SU-DHL-6 (cell line): Measurements from ENCODE around the gene PYGL.

Experiments
- H2AFZ ChIP-seq: fragments of 200-600 bp; sonication (generic); 2 replicates; pipeline ENCODE4 v1.6.1; 2014; ENCODE audit warnings: low read depth, mild to moderate bottlenecking, moderate library complexity, mixed read lengths, antibody characterized with exemption, low read length; ENCODE audit not compliant: severe bottlenecking
- H3F3A ChIP-seq: fragments of 200-600 bp; shearing (Covaris generic); 2 replicates; pipeline ENCODE4 v1.6.0; 2016; ENCODE audit warnings: antibody characterized with exemption, mild to moderate bottlenecking; ENCODE audit not compliant: insufficient read depth
- H3K27ac ChIP-seq: fragments of 200-600 bp; sonication (generic); 2 replicates; pipeline ENCODE4 v1.5.1; 2016; ENCODE audit warnings: low read depth, mild to moderate bottlenecking, low read length, moderate library complexity, mixed read lengths
- H3K27me3 ChIP-seq: fragments of 200-600 bp; sonication (generic), shearing (Covaris generic); 2 replicates; pipeline ENCODE4 v1.6.0; 2014; ENCODE audit warnings: mild to moderate bottlenecking, low read length
- H3K36me3 ChIP-seq: fragments of 200-600 bp; sonication (generic); 2 replicates; pipeline ENCODE4 v1.6.1; 2014; ENCODE audit warnings: mild to moderate bottlenecking, low read length, mixed read lengths
- H3K4me2 ChIP-seq: fragments of 300-600, 200-600 bp; shearing (Covaris generic), sonication (generic); 2 replicates; pipeline ENCODE4 v1.6.0; 2014; ENCODE audit warnings: low read length, low read depth, mild to moderate bottlenecking; ENCODE audit not compliant: poor library complexity, severe bottlenecking
- H3K4me3 ChIP-seq: fragments of 200-600 bp; sonication (generic); 2 replicates; pipeline ENCODE4 v1.5.1; 2014; ENCODE audit warnings: antibody characterized with exemption, low read length, mild to moderate bottlenecking, mixed read lengths; ENCODE audit not compliant: insufficient read depth, poor library complexity, severe bottlenecking
- H3K79me2 ChIP-seq: fragments of 200-600 bp; sonication (generic); 2 replicates; pipeline ENCODE4 v1.6.1; 2014; ENCODE audit warnings: mild to moderate bottlenecking, low read length, moderate library complexity; ENCODE audit not compliant: insufficient read depth
- H3K9ac ChIP-seq: fragments of 200-600 bp; sonication (generic); 2 replicates; pipeline ENCODE4 v1.7.0; 2014; ENCODE audit warnings: mild to moderate bottlenecking, low read length
- H3K9me2 ChIP-seq: fragments of 200-600 bp; sonication (generic); replicated peaks from 2 replicates; pipeline ENCODE4 v1.6.1; 2014; ENCODE audit warnings: low read length; ENCODE audit not compliant: insufficient read depth
- H3K9me3 ChIP-seq: fragments of 200-600 bp; sonication (generic); 2 replicates; pipeline ENCODE4 v1.6.1; 2014; ENCODE audit warnings: low read length, mixed read lengths; ENCODE audit not compliant: insufficient read depth
- H4K20me1 ChIP-seq: fragments of 200-600 bp; sonication (generic); 2 replicates; pipeline ENCODE4 v1.6.1; 2014; ENCODE audit warnings: low read depth, mild to moderate bottlenecking, antibody characterized with exemption, low read length, moderate library complexity, mixed read lengths
- CTCF ChIP-seq: fragments of 200-600 bp; sonication (generic); IDR thresholded peaks from one replicate; pipeline ENCODE4 v1.5.1; 2017; ENCODE audit warnings: antibody characterized with exemption, mild to moderate bottlenecking, low read length, moderate library complexity; ENCODE audit not compliant: insufficient read depth, poor library complexity, severe bottlenecking
- EZH2phosphoT487 ChIP-seq: fragments of 200-600 bp; sonication (generic), shearing (Covaris generic); conservative IDR thresholded peaks from 2 replicates; pipeline ENCODE4 v1.6.1; 2018; ENCODE audit warnings: mild to moderate bottlenecking, antibody characterized with exemption, low read length, moderate library complexity, mixed read lengths

Gene PYGL

GRCh38 chr14:50972734-50973133, 28.5 kb upstream of the PYGL start:
- Histone ChIP-seq H3K4me2 (no peak overlapping the region), H3K36me3 (no peaks in the 10 kb centered on the region), H3K4me3 (no peak overlapping the region), H3F3A (no peaks in the 10 kb centered on the region), H3K9me3 (no peaks in the 10 kb centered on the region), H3K27ac (no peak overlapping the region), H4K20me1 (no peaks in the 10 kb centered on the region), H2AFZ (no peak overlapping the region), H3K79me2 (no peaks in the 10 kb centered on the region), H3K9me2 (no peaks in the 10 kb centered on the region), H3K9ac (no peak overlapping the region), H3K27me3 (no peaks in the 10 kb centered on the region)
- TF ChIP-seq CTCF (no peak), EZH2phosphoT487 (no peak)

- no peaks in the 10 kb centered on the region for H3K9me2 ChIP-seq
- no peak for TF ChIP-seq EZH2phosphoT487
- no peak for TF ChIP-seq CTCF
- H3F3A ChIP-seq: no peaks in the 10 kb centered on the region
- no peaks in the 10 kb centered on the region for H4K20me1 ChIP-seq
- no peaks in the 10 kb centered on the region for H3K36me3 ChIP-seq
- H2AFZ ChIP-seq: no peak overlapping the region
- no peak overlapping the region for H3K4me3 ChIP-seq
- H3K9me3 ChIP-seq: no peaks in the 10 kb centered on the region
- H3K4me2 ChIP-seq: no peak overlapping the region
- H3K9ac ChIP-seq: no peak overlapping the region
- no peaks in the 10 kb centered on the region for H3K27me3 ChIP-seq
- no peaks in the 10 kb centered on the region for H3K79me2 ChIP-seq
- no peak overlapping the region for H3K27ac ChIP-seq
These were observed 26.9 kb upstream of the PYGL start for GRCh38 chr14:50970886-50971781.

GRCh38 chr14:50967790-50968189, 23.5 kb upstream of the PYGL start:
- Histone ChIP-seq H3F3A (no peaks in the 10 kb centered on the region), H3K27ac (no peak overlapping the region), H3K79me2 (no peaks in the 10 kb centered on the region), H3K9me2 (no peaks in the 10 kb centered on the region), H3K9me3 (no peaks in the 10 kb centered on the region), H3K36me3 (no peaks in the 10 kb centered on the region), H2AFZ (no peak overlapping the region), H3K9ac (no peak overlapping the region), H3K4me2 (no peak overlapping the region), H3K4me3 (no peak overlapping the region), H4K20me1 (no peaks in the 10 kb centered on the region), H3K27me3 (no peaks in the 10 kb centered on the region)
- TF ChIP-seq EZH2phosphoT487 (no peak), CTCF (no peak)
